Posterior cingulate gyrus (tissue), 11 donors: ENCODE measurements around the gene MTFMT.
A peak's percentile ranks its signal among the peaks of the same experiment; 100 is the strongest.
"Not testable (repeated sequence)": the region's sequence is repeated elsewhere in the genome, so short reads cannot be mapped to it uniquely, and the experiment has no call there.

Experiments used
- DNase-seq, 10 donors: peaks; one replicate each; pipeline versions ENCODE4 v3.0.0 to v3.0.0-alpha.2; 2020 to 2021; ENCODE audit warnings: mixed read lengths in 3 of 10
- intact Hi-C: fragments of 100-400 bp; cut with DNase I; formaldehyde crosslinking; loops from one replicate; pipeline ENCODE4 v1.15.1; 2023

MTFMT gene

DNA sequence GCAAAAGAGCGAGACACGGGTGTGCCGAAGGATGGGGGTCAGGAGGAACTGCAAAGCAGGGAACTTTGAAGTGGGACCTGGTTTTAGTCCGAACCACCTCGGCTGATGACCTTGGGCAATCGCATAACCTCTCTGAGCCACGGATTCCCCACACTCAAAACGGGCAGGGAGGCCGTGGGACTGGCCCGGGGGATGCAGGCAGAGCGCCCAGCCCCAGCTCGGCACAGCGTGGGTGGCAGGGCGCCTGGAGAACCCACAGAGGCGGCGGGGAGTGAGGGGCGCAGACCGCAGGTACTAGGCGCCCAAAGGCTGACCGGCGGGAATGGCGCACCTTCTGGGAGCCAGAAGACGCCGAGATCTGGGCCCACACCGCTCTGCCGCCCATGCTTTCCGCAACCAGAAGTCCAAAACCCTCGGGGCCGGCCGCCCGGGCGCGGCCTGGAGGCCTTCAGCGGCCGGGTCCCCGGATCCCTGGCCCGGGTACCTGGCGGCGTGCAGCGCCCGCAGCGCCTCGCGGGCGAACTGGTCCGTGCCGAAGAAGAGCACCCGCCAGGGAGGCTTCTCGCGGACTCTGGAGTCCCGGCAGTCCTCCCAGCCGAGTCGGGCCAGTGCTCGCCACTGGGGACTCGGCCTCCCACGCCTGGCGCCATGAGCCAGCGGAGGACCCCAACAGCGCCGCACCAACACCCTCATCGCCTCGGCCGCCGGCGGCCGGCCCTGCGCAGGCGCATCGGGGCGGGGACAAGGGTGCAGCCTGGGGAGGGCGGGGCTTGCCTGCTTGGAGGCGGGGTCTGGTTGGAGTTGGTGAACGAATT lies at the start of gene MTFMT:
Gene MTFMT (minus strand): TSS at position 719 of the 815 bp plus-strand sequence. CDS start 26 bp downstream, at position 693.
- intact Hi-C loops, result loop anchor here (5.0 kb wide), 1 partner anchor 42 kb away; the partner anchor contains the start of gene SPG21
- DNase-seq, result peak; percentile 87 to 98 (median 92)

GRCh38 chr15:65077981-65078352 lies 48.5 kb upstream of the MTFMT start:
- intact Hi-C loops, result loop anchor here (1.0 kb wide), 1 partner anchor 24 kb away; no protein-coding TSS in a partner anchor
- peak in 3 of 10 donors; percentile 48 to 93 (median 86) for DNase-seq

DNA sequence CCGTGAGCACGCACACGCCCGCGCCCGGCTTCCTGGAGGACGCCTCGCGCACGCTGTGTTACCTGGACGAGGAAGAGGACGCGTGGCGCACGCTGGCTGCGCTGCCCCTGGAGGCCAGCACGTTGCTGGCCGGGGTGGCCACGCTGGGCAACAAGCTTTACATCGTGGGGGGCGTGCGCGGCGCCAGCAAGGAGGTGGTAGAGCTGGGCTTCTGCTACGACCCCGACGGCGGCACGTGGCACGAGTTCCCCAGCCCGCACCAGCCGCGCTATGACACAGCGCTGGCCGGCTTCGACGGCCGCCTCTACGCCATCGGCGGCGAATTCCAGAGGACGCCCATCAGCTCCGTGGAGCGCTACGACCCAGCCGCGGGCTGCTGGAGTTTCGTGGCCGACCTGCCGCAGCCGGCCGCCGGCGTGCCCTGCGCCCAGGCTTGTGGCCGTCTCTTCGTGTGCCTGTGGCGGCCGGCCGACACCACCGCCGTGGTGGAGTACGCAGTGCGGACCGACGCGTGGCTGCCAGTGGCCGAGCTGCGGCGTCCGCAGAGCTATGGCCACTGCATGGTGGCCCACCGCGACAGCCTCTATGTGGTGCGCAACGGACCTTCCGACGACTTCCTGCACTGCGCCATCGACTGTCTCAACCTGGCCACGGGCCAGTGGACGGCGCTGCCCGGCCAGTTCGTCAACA lies 48.0 kb upstream of the MTFMT start:
- intact Hi-C loops, result no loop called here
- DNase-seq, result peak in 1 of 10 donors; percentile 76

- peak in 1 of 10 donors; percentile 76 for DNase-seq
- intact Hi-C loops, result no loop called here
Observed at GRCh38 chr15:65076486-65077290, 47.2 kb upstream of the MTFMT start, which contains the start of gene KBTBD13. KBTBD13 (plus strand) TSS chr15:65076746; CDS start chr15:65076816, 70 bp downstream.

DNA sequence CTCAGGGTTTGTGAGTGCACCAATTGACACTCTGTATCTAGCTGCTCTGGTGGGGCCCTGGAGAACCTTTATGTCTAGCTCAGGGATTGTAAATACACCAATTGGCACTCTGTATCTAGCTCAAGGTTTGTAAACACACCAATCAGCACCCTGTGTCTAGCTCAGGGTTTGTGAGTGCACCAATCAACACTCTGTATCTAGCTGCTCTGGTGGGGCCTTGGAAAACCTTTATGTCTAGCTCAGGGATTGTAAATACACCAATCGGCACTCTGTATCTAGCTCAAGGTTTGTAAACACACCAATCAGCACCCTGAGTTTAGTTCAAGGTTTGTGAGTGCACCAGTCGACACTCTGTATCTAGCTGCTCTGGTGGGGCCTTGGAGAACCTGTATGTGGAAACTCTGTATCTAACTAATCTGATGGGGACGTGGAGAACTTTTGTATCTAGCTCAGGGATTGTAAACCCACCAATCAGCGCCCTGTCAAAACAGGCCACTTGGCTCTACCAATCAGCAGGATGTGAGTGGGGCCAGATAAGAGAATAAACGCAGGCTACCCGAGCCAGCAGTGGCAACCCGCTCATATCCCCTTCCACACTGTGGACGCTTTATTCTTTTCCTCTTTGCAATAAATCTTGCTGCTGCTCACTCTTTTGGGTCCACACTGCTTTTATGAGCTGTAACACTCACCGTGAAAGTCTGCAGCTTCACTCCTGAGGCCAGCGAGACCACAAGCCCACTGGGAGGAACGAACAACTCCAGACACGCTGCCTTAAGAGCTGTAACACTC lies 46.4 kb upstream of the MTFMT start:
- DNase-seq, result peak in 1 of 10 donors; percentile 44
- intact Hi-C loops, result not testable (repeated sequence)

DNA sequence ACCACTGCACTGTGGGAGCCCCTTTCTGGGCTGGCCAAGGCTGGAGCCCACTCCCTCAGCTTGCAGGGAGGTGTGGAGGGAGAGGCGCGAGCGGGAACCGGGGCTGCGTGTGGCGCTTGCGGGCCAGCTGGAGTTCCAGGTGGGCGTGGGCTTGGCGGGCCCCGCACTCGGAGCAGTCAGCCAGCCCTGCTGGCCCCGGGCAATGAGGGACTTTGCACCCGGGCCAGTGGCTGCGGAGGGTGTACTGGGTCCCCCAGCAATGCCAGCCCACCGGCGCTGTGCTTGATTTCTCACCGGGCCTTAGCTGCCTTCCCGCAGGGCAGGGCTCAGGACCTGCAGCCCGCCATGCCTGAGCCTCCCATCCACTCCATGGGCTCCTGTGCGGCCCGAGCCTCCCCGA lies 45.5 kb upstream of the MTFMT start:
- intact Hi-C loops, result not testable (repeated sequence)
- peak in 1 of 10 donors; percentile 49 for DNase-seq

GRCh38 chr15:65072617-65073016 lies 43.2 kb upstream of the MTFMT start:
- intact Hi-C loops, result no loop called here
- peak in 1 of 10 donors; percentile 42 for DNase-seq

GRCh38 chr15:65072027-65072426 lies 42.6 kb upstream of the MTFMT start:
- intact Hi-C loops, result no loop called here
- no peak for DNase-seq

DNA sequence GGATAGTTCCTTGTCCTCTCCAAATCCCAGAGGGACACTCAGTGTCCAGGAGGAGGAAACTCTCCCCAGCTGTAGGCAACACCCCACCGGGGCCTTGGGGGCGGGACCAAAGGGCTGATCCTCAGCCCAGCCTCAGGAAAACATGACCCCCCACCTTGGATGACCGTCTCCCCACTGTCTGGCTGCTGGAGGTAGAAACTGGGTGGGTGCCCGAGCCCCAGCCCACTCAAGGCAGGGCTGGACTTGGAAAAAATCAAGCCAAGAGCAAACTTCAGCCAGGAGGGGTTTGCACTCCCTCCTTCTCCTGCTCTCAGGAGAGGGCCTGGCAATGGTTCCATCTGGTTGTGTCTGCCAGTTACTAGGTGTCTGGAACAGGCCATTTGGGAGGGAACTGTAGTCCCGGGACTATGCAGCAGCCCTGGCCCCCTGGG lies 42.0 kb upstream of the MTFMT start:
- no peak for DNase-seq
- intact Hi-C loops, result no loop called here

DNA sequence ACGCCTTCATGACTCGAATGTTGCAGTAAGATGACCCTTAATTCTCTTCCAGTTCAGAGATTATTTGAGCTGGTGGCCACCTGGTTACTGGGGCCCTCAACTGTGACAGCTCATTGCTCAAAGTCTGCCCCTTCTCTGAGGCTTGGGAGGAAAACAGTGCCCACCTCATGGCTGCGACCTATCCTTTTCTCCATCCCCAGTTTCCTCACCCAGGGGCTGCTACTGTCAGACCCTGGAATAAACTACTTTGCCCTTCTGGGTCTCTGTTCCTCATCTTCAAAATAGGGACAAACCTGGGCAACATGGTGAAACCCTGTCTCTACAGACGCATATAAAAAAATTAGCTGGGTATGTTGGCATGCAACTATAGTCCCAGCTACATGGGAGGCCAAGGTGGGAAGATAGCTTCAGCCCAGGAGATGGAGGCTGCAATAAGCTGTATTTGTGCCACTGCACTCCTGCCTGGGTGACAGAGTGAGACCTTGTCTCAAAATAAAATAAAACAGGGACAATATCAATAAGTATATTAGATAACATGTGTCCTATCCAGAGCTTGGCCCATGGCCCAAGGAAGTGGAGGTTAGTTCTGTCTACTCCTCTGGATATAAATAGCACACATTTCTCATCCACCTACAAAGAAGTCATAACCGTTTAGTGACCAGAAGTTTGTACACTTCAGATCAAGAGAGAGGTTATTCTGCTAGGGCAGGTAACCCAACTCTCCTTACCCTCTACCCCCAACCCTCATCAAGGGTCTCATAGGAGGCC lies 40.5 kb upstream of the MTFMT start:
- no peak for DNase-seq
- intact Hi-C loops, result no loop called here

DNA sequence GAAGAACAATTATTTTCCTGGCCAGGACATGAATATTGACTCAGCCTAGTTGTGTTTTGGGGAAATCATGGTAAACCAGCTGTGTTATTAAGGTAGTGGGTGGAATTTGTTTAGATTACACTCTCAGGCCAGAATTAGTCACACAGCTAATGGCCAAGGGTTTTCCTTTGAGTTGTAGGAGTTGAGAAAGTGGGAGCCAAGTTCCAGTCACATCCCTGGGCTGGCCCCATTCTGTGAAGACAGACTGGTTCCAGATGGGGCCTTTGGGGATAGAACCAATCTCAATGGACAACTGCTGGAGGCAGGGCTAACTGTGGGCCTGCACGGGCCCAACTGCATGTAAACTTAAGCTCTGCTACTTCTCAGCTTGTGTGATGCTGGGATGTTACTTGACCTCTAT lies 39.7 kb upstream of the MTFMT start:
- no peak for DNase-seq
- intact Hi-C loops, result no loop called here

DNA sequence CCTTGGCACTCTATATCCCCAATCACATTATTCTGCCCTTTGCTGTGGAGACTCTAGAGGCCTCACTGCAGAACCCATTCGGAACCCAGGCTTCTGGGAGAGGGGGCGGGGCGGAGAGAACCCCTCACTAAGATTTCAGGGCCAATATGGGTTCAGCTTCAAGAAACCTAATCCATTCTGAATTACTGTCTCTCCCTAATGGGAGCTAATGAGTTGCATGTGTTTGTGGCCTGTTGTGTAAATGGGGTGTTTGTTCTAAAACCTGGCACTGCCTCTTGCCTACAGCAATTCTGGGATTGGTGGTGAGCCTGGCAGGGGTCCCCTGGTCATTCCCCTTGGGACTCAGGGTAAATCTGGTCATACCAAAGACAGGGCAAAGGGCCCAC lies 39.0 kb upstream of the MTFMT start:
- DNase-seq, result no peak
- intact Hi-C loops, result no loop called here

- intact Hi-C loops, result no loop called here
Observed at GRCh38 chr15:65067645-65068402, 38.4 kb upstream of the MTFMT start, which contains the start of gene RASL12. RASL12 (minus strand) TSS chr15:65067991; CDS start chr15:65067835, 156 bp downstream.

DNA sequence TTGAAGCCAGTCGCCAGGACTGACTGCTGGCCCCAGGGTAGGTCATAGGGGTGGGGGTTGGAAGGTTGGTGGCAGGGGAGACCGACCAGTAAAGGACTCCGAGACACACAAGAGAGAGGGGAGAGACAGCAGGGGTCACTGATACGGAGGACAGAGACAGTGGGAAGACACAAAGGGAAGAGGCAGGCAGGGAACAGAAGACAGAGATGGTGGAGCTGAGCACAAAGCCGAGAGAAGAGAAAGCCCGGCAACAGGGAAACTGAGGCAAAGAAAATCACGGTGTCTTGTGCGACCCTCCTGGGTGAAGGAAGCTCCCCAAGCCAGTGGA lies 37.8 kb upstream of the MTFMT start:
- no peak for DNase-seq
- intact Hi-C loops, result no loop called here

More at GRCh38 chr15:65067645-65068402, 38.4 kb upstream of the MTFMT start, which contains the start of gene RASL12:
- no peak for DNase-seq

DNA sequence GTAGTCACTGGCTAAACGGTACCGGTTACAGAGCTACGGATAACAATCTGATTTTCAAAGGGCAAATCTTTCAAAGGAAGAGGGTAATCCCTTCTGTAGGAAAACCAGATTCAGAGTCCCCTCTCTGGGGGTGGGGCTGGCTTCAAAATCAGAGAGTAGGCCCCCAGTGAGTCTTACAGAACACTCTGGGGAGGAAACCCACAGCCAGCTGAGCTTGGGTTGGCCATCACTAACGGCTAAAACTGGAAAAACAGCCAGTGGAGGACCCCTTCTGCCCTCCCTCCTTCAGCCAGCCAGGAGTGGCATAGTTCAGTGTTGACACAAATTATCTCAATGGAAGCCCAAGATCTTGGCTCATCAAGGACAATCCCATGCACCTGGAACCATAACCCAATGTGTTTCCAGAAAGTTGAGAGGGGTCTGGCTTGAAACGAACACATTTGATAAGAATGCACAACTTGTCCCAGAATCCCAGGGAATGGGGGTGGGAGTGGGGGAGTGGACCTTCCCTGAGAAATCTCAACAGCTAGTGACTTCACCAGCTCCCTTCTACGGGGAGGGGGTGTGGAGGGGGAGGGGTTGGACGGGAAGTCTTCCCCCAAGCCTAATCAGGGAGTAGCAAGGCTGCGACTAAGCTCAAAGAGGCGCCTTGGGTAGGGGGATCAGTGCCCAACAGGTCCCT lies 37.3 kb upstream of the MTFMT start:
- DNase-seq, result peak in 1 of 10 donors; percentile 43
- intact Hi-C loops, result no loop called here

- intact Hi-C loops, result no loop called here
- DNase-seq, result no peak
Observed at GRCh38 chr15:65066001-65066634, 36.7 kb upstream of the MTFMT start.

DNA sequence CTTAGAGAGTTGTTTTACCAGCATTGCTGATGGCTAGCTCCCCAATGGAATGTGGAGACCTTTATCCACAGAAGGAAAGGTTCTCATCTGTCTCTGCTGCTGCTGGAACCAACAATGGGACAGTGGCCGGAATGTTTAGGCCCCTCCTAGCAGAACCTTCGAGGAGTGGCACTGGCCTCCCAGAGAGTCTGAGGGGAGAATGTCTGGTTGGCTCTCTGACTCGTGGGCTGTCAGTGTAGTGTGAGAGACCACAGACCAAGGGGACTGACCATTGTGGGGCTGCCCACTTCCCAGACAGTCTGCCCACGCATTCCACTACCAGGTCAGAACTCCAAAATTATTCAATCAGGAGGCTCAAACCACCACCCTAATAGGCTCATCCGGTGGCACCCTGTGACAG lies 33.3 kb upstream of the MTFMT start:
- intact Hi-C loops, result no loop called here
- no peak for DNase-seq
